ENCODE results near the gene NCSTN.

NCSTN gene

DNA sequence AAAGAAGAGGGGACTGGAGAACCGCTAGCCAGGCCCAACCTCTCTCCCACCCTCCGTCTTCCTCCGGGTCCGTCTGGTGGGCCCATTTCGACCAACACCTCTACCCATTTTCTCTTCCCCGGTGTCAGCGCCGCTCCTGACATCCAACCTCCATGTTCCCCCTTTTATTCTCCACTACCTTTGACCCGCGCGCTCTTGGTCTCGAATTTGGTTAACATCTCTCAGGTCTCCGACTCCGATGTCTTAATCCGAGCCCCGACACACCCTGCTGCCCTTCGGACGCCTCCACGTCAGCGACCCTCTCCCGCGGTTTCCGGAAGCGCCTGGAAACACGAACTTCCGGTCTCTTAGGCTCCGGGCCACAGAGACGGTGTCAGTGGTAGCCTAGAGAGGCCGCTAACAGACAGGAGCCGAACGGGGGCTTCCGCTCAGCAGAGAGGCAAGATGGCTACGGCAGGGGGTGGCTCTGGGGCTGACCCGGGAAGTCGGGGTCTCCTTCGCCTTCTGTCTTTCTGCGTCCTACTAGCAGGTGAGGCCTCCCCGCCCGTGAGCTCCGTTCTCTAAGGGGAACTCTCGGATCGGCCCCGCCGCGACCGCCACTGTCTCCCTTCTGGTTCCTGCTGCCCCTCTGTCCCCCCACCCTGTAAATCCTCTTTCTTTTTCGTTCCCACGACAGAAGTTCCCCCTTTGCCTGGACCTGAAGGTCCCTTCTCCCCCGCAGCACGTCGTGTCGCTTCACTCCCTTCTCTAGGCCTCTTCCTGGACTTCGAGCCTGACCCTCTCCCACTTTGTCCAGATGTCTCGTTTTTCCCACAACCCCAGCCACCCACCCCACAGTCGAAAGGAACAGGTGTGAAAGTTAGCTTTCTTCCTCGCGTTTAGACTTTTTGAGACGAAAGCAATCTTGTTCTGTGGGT, at the start of gene NCSTN, which contains the start of gene COPA:
TSS of gene NCSTN (plus strand) at position 431 of the 917 bp plus-strand sequence. CDS start at position 445, 14 bp downstream.
TSS of gene COPA (minus strand) at position 298 of the 917 bp plus-strand sequence. CDS start at position 218, 80 bp downstream.
- DNase-seq: peak; percentile 94

DNA sequence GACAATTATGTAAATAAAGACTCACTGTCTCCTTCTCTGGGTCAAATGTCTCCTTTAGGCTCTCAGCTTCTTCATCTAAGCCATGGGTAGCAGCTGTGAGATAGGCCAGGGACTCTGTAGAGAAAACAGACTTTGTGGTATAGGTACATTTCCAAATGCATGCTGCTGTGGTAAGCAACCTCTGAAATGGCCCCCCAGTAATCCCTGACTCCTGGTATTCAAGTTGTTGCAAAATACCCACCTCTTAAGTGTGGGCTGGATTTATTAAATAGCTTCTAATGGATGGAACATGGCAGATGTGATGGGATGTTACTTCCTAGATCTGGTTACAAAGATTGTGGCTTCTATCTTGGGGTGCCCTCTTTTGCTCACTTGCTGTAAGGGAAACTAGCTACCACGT, 47.1 kb upstream of the NCSTN start:
- no peak for DNase-seq

DNA sequence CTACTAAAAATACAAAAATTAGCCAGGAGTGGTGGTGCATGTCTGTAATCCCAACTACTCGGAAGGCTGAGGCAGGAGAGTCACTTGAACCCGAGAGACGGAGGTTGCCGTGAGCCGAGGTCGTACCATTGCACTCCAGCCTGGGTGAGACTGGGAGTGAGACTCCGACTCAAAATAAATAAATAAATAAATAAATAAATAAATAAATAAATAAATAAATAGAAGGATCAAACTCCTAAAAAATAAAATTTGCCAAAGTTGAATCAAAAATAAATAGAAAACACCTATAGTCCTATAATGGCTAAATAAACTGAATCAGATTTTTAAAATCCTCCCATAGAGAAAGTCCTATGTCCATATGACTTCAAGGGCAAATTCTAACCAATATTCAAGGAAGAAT, 43.0 kb upstream of the NCSTN start:
- DNase-seq: no peak

DNA sequence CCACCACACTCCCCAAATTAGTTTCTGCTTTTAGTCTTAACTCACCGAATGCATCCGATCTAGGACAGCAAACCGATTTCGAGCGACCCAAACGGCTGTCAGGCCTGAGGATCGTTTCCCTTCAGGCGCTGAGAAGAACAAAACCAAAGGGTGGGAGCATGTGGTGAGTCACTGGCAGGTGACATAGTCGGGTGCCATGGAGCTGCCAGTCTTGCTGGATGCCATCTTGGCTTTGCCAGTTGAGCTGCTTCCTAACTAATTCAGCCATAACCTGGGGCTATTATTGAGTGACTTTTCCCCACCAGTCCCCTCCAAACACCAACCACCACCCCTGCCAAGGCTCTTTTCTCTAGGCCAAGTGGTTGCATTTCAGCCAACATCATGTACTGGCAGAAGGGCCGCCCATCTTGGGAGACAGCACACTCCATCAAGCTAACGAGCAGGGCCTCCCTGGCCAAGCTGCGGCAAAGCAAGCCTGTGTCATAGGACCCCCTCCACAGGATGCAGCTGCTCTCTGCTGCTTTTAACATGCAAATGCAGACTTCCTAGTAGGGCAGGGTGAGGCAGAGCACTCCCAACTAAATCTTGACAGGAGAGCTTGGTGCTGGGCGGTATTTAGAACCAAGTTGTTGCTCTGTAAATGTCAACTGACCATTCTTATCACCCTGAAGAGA, 35.9 kb upstream of the NCSTN start:
- DNase-seq: no peak

DNA sequence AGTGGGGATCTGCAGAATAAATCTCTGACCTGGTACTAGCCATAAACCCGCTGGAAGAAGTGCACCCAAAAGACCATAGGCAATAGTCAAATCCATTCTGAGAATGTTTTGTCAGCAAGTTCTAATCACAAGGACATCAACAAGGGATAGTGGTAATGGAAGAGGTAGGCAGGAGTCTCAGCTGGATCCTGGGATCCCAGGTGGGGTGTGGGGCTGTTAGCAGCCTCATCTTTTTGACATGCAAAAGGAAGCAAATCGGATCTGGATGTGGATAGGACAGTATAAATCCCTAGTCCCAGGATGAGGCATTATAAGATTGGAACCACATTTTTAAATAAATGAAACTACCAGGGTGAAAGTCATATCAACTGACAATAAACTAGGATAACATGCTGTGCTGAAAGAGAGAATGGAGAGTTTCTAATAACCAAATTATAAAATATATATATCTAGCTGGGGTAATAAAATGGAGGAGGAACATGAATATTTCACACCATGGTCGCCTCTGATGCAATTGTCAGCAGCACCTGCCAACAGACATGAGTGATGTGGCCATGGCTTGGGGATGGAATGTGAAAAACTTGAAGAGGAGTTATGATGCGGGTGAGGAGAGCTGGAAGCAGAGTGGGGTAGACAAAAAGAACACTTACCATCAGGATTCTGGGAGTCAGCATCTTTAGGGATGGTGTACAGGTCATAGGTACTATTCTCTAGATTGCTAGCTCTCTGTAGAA, 34.6 kb upstream of the NCSTN start:
- DNase-seq: no peak

DNA sequence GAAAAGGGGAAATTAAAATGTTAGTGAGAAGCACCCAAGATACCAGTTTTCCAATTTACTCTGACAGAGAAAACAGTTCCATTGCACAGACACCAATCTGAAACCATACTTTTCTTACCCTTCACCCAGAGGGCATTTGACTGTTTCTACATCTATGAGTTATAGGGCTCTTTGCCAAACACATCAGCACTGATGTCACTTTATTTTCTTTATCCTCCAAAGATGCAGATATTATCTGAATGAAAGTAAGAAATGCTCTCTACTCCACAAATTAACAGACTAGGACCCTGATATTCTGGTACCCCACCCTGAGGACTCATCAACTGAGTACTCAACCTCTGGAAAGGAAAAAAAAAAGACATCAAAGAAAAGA, 34.0 kb upstream of the NCSTN start:
- DNase-seq: no peak

DNA sequence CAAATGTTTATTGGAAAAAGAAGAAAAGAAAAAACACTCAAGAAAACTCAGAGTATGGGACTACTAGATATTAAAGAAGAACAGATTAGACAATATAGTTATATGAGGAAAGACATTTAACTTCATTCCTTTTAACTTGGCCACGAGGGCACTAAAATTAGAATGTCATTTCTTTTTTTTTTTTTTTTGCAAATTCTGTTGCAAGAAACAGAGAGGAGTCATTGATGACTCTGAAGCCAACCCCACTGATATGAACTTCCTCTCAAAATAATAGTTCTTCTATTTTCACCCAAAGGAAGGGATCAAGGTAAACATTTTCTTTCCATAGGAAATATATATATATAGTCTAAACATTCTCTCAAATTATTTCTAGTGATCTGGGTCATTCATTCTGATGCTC, 33.6 kb upstream of the NCSTN start:
- DNase-seq: no peak

DNA sequence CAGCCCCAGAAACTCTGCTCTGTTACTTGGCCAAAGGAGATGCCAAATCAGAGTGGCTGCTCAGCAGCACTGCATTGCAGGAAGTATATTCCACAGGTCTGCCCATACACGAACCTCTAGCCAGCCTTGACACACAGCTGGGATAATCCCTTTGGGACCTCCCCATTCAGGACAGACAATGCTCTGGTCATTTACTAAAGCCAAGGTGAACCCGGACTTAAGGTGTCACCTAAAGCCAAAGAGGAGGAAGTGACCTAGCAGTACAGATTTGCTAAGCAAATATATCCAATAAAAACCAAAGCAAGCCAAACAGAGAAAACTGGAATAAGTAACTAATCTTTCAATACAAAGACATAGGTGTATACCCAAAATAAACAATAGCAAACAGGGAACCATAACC, 27.8 kb upstream of the NCSTN start:
- no peak for DNase-seq

DNA sequence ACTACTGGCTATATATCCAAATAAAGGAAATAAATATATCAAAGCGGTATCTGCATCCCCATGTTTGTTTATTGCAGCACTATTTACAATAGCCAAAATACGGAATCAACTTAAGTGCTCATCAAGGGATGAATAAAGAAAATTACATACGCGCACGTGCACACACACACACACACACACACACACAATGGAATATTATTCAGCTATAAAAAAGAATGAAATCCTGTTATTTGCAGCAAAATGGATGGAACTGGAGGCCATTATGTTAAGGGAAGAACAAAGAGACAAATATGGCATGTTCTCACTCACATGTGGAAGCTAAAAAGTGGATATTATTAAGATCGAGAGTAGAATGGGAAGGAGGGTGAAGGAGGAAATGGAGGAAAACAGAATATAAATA, 20.4 kb upstream of the NCSTN start:
- no peak for DNase-seq

DNA sequence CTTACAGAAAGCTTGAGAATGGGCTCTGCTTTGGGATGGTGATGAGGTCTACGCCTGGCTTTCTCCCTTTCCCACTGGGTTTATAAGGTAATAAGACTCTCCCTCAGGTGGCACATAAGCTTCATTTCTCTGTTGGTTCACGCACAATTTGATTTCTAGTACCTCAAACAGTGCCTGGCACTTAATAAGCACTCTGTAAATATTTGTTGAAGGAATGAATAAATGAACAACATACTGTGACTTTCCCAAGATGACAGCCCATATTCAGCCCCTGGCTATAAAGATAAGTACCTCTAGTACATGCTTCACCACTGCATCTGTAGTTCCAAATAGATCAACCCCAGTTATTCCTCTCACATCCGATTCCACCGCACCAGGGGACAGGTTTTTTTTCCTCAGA, 17.9 kb upstream of the NCSTN start:
- DNase-seq: peak; percentile 91

DNA sequence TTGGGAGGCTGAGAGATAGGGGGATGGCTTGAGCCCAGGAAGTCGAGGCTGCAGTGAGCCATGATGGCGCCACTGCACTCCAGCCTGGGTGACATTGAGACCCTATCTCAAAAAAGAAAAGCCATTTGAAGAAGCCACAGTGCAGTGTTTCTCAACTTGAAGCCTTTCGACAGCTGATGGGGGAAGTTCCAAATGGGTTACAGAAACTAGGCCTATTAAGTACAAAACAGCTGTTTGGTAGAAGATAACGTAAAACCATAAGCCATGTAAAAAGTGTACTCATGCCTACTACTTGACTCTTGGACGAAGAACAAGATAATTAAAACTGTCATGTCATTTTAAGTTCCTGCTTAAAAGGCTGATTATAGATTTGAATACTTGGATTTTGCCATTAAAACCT, 16.8 kb upstream of the NCSTN start:
- DNase-seq: no peak

DNA sequence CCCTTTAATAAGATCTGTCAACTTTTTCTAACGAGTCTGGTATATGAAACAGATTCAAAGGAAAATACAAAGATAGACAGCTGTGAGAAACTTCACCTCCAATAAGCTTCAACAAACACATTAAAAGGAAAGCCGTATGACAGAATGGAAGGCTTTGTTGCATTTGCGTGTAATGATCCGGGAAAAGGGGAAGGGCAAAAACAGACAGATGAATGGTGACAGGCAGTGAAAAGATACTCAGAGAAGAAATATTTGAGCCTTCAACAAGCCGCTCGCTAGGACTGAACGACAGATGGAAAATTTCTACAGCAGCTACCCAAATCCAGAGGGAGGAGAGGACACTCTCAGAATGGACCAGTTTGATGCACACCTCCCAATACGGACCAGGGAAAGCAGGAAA, 15.0 kb upstream of the NCSTN start:
- no peak for DNase-seq

DNA sequence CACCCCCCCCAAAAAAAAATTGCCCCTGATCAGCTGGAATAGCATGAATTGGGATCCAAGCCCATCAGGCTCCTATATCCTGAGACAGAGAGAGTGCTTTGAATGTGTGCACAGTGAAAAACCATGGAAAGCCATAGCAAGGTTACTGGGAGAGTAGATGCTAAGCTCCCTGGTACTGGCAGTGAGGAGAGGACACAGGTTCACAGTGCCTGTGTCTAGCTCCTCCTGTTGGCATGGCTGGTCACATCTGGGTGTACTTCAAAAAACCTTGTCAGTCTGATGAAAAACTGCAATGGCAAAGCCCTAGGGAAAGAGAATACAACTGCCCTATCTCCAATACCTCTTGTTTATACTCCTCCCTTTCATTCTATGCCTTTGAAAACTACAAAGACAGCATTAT, 13.1 kb upstream of the NCSTN start:
- no peak for DNase-seq

DNA sequence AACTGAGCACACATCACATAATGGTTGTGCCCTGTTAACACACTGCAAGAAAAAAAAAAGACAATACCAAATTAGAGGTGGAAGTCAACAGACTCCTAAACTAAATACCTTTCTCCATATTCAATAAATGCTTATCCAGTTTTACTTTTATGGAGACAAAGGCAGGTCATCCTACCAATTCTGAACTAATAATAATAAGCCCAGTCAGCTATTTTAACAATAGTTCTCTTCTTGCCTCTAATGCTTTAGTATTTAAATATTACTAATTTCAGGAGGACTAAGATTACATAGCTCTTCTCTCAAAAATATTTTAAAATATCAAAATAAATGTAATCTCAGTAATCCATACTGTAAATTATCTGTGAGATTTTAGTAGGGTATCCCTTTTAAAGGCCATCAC, 10.7 kb upstream of the NCSTN start:
- DNase-seq: no peak

DNA sequence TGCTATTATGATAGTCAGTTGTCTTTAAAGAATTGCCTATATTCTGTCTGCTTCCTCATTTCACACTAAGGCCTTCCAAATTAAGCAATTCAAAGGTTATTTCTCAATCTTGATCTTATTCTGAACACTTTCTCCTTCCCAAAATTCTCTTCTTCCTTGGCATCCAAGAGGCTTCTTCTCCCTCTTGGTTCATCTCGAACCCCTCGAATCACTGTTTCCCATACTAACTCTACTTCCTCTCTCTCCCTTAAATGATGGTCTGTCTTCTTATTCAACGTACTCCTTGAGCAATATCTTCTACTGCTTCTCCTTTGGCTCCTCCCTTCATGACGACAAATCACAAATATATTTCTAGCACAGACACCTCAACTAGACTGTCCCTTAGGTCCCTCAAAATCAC, 4.6 kb upstream of the NCSTN start:
- DNase-seq: no peak

DNA sequence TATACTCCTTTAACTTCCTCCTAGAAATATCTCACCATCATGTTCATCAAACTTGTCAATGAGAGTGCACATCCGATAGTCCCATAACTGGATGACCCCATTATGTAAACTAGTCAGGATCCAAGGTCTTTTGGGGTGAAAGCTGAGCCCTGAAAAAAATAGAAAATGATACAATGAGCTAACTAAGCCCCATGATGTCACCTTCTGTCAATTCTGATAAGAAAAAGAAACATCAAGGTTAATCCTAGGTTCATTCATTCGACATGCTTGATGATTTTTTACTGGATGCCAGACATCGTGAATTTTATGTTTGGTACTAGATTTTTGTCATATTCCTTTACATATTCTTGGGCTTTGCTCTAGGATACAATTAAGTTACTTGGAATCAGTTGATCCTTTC, 3.0 kb upstream of the NCSTN start:
- no peak for DNase-seq

DNA sequence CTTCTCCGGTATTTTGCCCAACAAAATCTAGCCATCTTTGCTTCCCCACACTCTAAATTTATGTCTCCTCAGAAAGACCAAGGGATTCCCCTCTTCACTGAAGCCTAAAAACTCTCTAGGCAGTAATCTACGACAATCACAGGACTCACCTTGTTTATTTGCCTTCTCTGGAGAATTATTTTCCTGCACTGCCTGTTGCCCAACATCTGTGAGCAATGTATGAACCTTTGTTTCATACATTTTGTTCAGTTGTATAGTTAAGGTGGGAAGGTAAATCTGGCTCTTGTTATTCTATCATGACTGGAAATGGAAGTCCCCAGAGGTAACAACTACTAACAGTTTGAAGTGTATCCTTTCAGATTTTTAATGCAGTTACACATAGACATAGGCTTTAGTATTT, 2.3 kb upstream of the NCSTN start:
- no peak for DNase-seq

DNA sequence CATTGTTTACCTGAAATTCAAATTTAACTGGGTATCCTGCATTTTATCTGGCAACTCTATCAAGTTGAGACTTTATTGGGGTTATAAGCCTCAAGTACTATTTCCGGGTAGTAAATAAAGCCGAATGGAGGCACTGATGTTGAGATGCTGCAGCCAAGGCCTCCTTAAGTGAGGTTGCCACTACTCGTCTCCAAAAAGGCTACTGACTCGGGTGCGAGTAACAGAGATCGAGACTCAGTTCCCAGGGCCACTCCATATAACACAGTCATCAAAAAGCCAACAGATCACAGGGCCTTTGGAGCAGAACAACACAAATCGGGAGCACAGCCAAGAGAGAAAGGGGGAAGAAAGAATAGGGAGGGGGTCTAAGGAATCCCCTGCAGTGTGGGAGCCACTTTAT, 657 bp upstream of the NCSTN start:
- no peak for DNase-seq

DNA sequence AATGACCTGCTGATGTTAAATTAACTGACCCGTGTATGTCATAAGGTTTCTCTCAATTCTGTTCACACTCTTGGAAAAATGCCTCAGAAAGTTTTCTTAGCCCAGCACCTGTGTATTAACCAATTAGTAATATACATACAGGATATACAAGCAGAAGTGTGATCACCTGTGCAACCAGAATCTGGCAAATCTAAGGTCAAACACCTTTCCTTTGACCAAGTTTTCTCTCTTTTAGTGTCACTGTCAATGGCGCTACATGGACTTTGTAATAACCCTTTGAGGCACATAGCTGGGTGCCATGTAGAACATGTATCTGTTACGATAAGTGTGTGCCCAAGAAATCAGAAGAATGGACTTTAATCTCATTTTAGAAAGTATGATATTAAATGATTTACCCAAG, 1.1 kb downstream of the NCSTN start:
- no peak for DNase-seq

DNA sequence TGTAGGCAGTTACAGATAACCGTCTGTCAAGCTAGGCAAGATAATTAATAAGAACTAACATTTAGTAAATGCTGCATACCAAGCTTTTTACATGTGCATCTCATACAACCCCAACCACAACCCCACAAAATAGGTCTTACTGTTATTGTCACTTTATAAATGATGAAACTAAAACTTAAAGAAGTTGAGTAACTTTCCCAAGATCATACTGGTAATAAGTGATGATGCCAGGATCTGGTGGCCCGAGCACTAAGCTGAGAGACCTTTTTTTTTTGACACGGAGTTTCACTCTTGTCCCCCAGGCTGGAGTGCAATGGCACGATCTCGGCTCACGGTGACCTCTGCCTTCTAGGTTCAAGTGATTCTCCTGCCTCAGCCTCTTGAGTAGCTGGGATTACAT, 1.8 kb downstream of the NCSTN start:
- DNase-seq: no peak

DNA sequence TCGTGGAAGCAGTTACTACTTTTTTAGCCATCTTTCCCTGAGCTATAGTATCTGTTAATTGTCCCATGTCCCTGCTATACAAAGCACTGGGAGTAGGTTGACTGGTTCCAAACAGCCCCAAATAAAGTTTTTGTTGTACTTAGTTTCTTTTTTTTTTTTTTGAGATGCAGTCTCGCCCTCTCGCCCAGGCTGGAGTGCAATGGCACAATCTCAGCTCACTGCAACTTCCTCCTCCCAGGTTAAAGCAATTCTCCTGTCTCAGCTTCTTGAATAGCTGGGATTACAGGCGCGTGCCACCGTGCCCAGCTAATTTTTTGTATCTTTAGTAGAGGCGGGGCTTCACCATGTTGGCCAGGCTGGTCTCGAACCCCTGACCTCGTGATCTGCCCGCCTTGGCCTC, 3.3 kb downstream of the NCSTN start:
- DNase-seq: no peak

DNA sequence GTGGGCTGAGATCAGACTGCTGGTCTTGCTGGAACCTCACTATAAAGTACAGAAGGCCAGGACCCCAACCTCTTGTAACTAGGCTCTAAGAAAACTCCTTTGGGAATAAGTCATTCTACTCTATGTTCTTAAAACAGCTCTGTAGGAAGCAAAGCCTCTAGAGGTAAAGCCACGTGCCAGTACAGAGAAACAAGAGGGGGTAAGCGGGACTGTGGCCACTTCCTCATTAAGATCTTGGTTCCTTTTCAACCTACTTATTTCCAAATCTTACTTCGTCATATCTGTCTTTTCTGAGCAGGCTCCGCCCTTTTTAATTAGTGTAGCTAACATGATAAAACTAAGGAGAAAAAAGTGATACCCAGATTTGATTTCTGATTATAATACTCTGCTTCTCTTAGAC, 3.8 kb downstream of the NCSTN start:
- no peak for DNase-seq

DNA sequence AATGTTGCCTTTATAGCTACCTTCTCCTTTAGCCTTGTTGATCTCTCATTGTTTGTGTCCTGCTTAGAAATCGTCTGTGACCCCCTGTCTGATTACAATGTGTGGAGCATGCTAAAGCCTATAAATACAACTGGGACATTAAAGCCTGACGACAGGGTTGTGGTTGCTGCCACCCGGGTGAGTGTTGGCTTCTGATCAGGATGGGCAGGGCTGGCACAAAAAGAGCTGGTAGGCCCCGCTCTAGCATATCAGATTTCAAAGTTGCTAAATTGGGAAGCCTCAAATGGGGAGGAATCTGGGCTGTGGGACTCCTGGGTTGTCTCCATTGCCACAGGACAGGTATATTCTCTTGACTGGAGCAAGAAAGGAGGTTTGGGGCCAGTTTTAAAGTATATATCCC, 8.4 kb downstream of the NCSTN start:
- no peak for DNase-seq

DNA sequence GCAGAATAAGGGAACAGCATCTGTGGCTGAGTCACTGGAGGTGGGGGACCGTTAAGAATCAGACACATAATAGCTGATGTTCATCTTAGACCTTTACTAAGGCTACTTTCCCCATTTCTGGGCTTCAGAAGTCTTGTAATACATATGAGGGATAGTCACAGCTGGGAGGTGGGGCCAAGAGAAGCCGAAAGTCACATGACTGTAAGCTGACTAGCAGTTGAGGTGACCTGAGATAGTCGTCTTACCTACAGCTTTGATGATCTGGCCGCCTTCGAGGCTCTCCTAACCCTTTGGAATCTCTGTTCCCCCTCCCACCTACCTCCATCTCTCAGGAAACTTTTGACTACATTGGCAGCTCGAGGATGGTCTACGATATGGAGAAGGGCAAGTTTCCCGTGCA, 9.4 kb downstream of the NCSTN start:
- no peak for DNase-seq
